Adrenal gland (tissue), 5 donors: Measurements from ENCODE around the gene LRRC4C.

Source experiments
- POLR2A ChIP-seq, 2 donors: fragments of 450-650 bp; IDR thresholded peaks; one replicate each; pipeline ENCODE4 v1.6.1; 2017; ENCODE audit warnings: antibody characterized with exemption in 2 of 2, mild to moderate bottlenecking in 2 of 2, moderate library complexity in 1 of 2
- TF ChIP-seq, protein P1 (sequence below), 6 experiments: fragments of 450-650 bp in 4 of 6; fragments of 200-600 bp in 2 of 6; sonication (generic) in 1 of 6; IDR thresholded peaks; 1 replicate in 5 of 6; 2 replicates in 1 of 6; pipeline versions ENCODE4 v1.5.1 to v1.8.0; 2016 to 2021; ENCODE audit warnings: antibody characterized with exemption in 6 of 6, mild to moderate bottlenecking in 2 of 6, moderate library complexity in 1 of 6
- donor health status: DM: no; HTN: no; CAD: no.

GRCh38 chr11:41039592-41039991, 419.9 kb downstream of the LRRC4C start:
- TF ChIP-seq, protein P1, sequence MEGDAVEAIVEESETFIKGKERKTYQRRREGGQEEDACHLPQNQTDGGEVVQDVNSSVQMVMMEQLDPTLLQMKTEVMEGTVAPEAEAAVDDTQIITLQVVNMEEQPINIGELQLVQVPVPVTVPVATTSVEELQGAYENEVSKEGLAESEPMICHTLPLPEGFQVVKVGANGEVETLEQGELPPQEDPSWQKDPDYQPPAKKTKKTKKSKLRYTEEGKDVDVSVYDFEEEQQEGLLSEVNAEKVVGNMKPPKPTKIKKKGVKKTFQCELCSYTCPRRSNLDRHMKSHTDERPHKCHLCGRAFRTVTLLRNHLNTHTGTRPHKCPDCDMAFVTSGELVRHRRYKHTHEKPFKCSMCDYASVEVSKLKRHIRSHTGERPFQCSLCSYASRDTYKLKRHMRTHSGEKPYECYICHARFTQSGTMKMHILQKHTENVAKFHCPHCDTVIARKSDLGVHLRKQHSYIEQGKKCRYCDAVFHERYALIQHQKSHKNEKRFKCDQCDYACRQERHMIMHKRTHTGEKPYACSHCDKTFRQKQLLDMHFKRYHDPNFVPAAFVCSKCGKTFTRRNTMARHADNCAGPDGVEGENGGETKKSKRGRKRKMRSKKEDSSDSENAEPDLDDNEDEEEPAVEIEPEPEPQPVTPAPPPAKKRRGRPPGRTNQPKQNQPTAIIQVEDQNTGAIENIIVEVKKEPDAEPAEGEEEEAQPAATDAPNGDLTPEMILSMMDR (IDR thresholded peaks at IDR 0.05): no peak
- no peak for TF ChIP-seq POLR2A (IDR thresholded peaks at IDR 0.05)
